GM12874 (cell line): Measurements from ENCODE around the gene ARCN1.

Source experiments
- CTCF ChIP-seq: IDR thresholded peaks from 2 replicates; pipeline ENCODE4 v1.5.1; 2011; ENCODE audit warnings: low read depth, mild to moderate bottlenecking, control low read depth, low read length, moderate library complexity; ENCODE audit not compliant: insufficient read depth

ARCN1 gene

DNA sequence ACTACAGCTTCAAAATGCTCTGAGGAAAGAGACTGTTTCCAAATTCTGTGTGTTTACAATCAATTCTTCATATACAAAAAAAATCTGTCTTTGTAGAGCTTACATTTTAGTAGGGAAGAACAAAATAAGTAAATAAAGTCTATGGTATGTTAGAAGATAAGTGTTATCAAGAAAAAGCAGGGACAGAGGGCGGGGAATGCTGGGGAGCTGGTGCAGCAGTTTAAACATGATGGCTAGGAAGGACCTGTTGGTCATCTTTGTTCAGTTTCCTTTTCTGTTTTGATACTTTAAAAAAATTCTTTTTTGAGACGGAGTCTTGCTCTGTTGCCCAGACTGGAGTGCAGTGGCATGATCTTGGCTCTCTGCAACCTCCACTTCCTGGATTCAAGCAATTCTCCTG, 25.1 kb upstream of the ARCN1 start:
- no peak for TF ChIP-seq CTCF

DNA sequence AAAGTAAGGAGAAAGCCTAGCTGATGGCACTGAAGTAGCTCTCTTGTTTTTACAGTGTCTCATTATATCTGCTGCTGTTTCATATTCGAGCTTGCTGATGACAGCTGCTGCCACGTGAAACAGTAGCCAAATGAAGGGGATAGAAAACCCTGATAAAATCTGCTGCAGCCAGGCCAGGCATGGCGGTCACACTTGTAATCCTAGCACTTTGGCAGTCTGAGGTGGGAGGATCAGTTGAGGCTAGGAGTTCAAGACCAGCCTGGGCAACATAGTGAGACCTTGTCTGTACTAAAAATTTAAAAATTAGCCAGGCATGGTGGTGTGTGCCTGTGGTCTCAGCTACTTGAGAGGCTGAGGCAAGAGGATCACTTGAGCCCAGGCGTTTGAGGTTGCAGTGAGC, 19.9 kb upstream of the ARCN1 start:
- no peak for TF ChIP-seq CTCF

GRCh38 chr11:118560806-118561205, 11.4 kb upstream of the ARCN1 start:
- TF ChIP-seq CTCF = no peak

DNA sequence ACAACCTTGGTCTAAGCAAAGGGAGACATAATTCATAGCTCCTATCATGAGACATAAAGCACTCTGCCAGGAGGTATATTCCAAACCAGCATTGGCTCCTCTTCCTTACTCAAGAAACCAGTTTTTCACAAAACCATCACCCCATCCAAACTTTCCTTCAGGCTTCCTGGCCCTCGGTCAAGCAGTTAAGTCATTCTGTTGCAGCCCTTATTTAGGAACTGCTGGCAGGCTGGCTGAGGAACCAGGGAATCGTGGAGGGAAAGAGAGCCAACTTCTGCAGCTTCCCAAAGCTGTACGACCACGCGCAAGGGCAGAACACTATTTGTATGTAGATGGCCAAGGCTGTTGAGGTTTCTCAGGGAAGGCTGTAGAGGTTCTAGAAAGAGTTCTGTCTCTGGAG, 7.2 kb upstream of the ARCN1 start:
- TF ChIP-seq CTCF = no peak

DNA sequence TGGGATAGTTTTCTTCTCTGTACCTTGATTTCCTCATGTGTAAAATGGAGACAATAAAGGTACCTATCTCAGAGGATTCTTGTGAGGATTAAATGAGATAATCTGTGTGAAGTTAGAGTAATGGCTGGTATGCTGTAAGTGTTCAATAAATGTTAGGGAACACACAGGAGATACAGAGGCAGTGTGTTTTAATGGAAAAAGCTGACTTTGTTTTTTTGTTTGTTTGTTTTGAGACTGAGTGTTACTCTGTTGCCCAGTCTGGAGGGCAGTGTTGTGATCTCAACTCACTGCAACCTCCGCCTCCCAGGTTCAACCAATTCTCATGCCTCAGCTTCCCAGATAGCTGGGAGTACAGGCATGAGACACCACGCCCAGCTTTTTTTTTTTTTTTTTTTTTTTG, 2.5 kb upstream of the ARCN1 start:
- no peak for TF ChIP-seq CTCF

DNA sequence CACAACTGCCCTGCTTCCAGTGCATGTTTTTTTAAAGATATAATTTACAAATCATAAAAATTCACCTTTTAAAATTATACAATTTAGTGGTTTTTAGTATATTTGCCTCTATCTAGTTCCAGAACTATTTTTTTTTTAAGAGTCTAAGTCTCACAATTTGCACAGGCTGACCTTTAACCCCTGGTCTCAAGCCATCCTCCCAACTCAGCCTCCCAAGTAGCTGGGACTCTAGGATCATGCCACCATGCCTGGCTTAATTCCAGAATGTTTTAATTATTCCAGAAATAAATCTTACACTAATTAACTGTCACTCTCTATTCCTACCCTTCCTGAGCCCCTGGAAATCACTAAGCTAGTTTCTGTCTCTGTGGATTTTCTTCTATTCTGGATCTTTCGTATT, 1.4 kb upstream of the ARCN1 start:
- TF ChIP-seq CTCF = no peak

DNA sequence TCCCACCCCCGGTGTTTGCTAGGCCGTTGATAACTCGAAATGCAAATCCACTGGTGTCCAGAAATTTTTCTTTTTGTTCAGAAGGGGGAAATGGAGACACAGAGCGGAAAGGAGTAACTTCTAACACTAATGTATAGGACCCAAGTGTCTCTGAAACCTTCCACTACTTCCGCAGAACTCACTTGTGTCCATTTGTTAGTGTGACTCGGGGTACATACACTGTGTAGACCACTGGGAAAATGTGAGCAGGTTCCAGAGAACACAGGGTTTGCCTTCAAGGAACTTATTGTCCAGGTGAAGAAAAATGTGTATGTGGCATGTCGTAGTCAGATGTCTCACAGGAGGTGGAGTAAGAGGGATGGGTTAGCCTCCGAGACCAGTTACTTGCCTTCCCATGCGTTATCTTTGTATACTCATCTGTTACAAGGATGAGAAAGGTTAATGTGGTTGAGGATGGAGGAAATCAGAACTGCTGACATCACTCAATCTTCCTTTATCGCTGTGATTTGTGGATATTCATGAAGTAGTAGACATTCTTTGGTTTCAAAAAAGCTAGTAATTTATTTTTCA, 857 bp downstream of the ARCN1 start:
- no peak for TF ChIP-seq CTCF

- no peak for TF ChIP-seq CTCF
These were observed 2.4 kb downstream of the ARCN1 start for GRCh38 chr11:118574636-118575035.
